Liver (tissue), 3 donors: Measurements from ENCODE around the gene MMP28.

ENCODE experiments used
- FOXA2 ChIP-seq: IDR thresholded peaks from 2 replicates; pipeline ENCODE4 v1.6.1; 2016; ENCODE audit warnings: antibody characterized with exemption
- GABPA ChIP-seq, 2 donors: IDR thresholded peaks in 1 of 2; conservative IDR thresholded peaks in 1 of 2; 2 replicates each; pipeline ENCODE4 v1.6.1; 2016; ENCODE audit warnings: antibody characterized with exemption in 2 of 2, mild to moderate bottlenecking in 1 of 2, moderate library complexity in 1 of 2
- HNF4G ChIP-seq: IDR thresholded peaks from 2 replicates; pipeline ENCODE4 v1.6.1; 2016; ENCODE audit warnings: antibody characterized with exemption
- JUND ChIP-seq, 2 donors: IDR thresholded peaks; 2 replicates each; pipeline ENCODE4 v1.6.1; 2016; ENCODE audit warnings: antibody characterized with exemption in 2 of 2
- RAD21 ChIP-seq, 2 donors: IDR thresholded peaks; 2 replicates each; pipeline ENCODE4 v1.6.1; 2016; ENCODE audit warnings: antibody characterized with exemption in 2 of 2, mild to moderate bottlenecking in 2 of 2
- RXRA ChIP-seq, 2 donors: IDR thresholded peaks; 2 replicates each; pipeline ENCODE4 v1.6.1; 2017 to 2018; ENCODE audit warnings: antibody characterized with exemption in 2 of 2, mild to moderate bottlenecking in 1 of 2
- TAF1 ChIP-seq: conservative IDR thresholded peaks from 2 replicates; pipeline ENCODE4 v1.6.1; 2016; ENCODE audit warnings: antibody characterized with exemption, mild to moderate bottlenecking
- YY1 ChIP-seq: IDR thresholded peaks from 2 replicates; pipeline ENCODE4 v1.6.1; 2016; ENCODE audit warnings: antibody characterized with exemption, mild to moderate bottlenecking
- TF ChIP-seq, protein P1 (sequence below): fragments of 150-350 bp; IDR thresholded peaks from 2 replicates; pipeline ENCODE4 v1.5.1; 2017; ENCODE audit warnings: improper control_type of control experiment, low read depth, low read length; ENCODE audit not compliant: missing input control
- donor health status: healthy.
- donor health status: healthy.

DNA sequence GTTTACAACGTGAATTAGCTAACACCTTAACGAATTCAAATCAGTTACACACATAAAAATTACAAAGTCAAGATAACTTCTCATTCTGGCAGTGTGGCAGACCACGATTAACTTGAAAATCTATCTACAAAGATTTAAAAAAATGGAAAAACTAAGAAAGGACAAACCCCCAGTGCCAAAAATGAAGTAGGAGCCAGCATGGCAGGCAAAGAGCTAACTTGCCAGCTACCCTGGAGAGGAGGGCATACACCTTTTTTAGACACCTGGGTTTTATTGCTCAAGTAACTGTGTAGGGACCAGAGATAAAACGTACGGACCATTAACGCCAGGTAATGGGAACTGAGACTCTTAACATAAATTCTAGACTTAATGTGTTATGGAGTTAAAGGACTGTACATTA lies 16.3 kb upstream of the MMP28 start:
- TF ChIP-seq GABPA (IDR thresholded peaks at IDR 0.05 in 1 of 2, conservative IDR thresholded peaks at IDR 0.05 in 1 of 2) (no peak), RAD21 (IDR thresholded peaks at IDR 0.05) (no peak), JUND (IDR thresholded peaks at IDR 0.05) (no peak), YY1 (no peak), FOXA2 (no peak), TAF1 (no peak), HNF4G (no peak), RXRA (IDR thresholded peaks at IDR 0.05) (no peak)
- TF ChIP-seq, protein P1, sequence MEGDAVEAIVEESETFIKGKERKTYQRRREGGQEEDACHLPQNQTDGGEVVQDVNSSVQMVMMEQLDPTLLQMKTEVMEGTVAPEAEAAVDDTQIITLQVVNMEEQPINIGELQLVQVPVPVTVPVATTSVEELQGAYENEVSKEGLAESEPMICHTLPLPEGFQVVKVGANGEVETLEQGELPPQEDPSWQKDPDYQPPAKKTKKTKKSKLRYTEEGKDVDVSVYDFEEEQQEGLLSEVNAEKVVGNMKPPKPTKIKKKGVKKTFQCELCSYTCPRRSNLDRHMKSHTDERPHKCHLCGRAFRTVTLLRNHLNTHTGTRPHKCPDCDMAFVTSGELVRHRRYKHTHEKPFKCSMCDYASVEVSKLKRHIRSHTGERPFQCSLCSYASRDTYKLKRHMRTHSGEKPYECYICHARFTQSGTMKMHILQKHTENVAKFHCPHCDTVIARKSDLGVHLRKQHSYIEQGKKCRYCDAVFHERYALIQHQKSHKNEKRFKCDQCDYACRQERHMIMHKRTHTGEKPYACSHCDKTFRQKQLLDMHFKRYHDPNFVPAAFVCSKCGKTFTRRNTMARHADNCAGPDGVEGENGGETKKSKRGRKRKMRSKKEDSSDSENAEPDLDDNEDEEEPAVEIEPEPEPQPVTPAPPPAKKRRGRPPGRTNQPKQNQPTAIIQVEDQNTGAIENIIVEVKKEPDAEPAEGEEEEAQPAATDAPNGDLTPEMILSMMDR = no peak
